ENCODE data around the gene PPP6R3. TPM values are rescaled to one million over a fixed set of nuclear protein-coding genes. Genes with fewer than 3 reads are reported as not detected.

The PPP6R3 gene
- polyA plus RNA-seq, 4 donors: 30.5 to 68.7 (median 39.1) TPM

GRCh38 chr11:68650801-68651200 lies 190.2 kb downstream of the PPP6R3 start:
- Histone ChIP-seq H3K27me3 (ENCODE audit: control insufficient read depth in 3 of 3, insufficient read depth in 3 of 3, low read length in 3 of 3) (peaks cover 0 to 7% (median 5%) of the 10 kb centered on the region in 3 donors), H3K27ac (ENCODE audit: low read depth in 1 of 3, low read length in 2 of 3) (no peak overlapping the region), H3K9me3 (ENCODE audit: control insufficient read depth in 2 of 2, insufficient read depth in 1 of 2, low read depth in 1 of 2, low read length in 1 of 2) (peaks cover 2 to 31% of the 10 kb centered on the region in 2 donors), H3K36me3 (ENCODE audit: control insufficient read depth in 3 of 3, insufficient read depth in 2 of 3, low read depth in 1 of 3, low read length in 3 of 3) (no peaks in the 10 kb centered on the region), H3K4me1 (ENCODE audit: control insufficient read depth in 3 of 3, insufficient read depth in 2 of 3, low read depth in 1 of 3, low read length in 2 of 3) (no peaks in the 10 kb centered on the region), H3K4me3 (ENCODE audit: low read depth in 1 of 3, low read length in 3 of 3) (no peak overlapping the region)
- FAIRE-seq (no peak), DNase-seq (no peak)
- WGBS, 3 donors: 84 to 89% (median 85%) methylated on average over 14 of the region's 14 CpGs

- no peaks in the 10 kb centered on the region for H3K36me3 ChIP-seq (ENCODE audit: control insufficient read depth in 3 of 3, insufficient read depth in 2 of 3, low read depth in 1 of 3, low read length in 3 of 3)
- peaks cover 0 to 7% (median 5%) of the 10 kb centered on the region in 3 donors for H3K27me3 ChIP-seq (ENCODE audit: control insufficient read depth in 3 of 3, insufficient read depth in 3 of 3, low read length in 3 of 3)
- no peak for DNase-seq
- no peak overlapping the region for H3K27ac ChIP-seq (ENCODE audit: low read depth in 1 of 3, low read length in 2 of 3)
- H3K9me3 ChIP-seq (ENCODE audit: control insufficient read depth in 2 of 2, insufficient read depth in 1 of 2, low read depth in 1 of 2, low read length in 1 of 2): peaks cover 2 to 31% of the 10 kb centered on the region in 2 donors
- WGBS, 3 donors: 59 to 61% (median 60%) methylated on average over 22 of the region's 22 CpGs
- H3K4me3 ChIP-seq (ENCODE audit: low read depth in 1 of 3, low read length in 3 of 3): no peak overlapping the region
- no peaks in the 10 kb centered on the region for H3K4me1 ChIP-seq (ENCODE audit: control insufficient read depth in 3 of 3, insufficient read depth in 2 of 3, low read depth in 1 of 3, low read length in 2 of 3)
- FAIRE-seq: no peak
Measured at GRCh38 chr11:68651208-68651984, 190.8 kb downstream of the PPP6R3 start.

GRCh38 chr11:68651985-68652682 lies 191.6 kb downstream of the PPP6R3 start:
- H3K27ac ChIP-seq (ENCODE audit: low read depth in 1 of 3, low read length in 2 of 3): no peak overlapping the region
- H3K27me3 ChIP-seq (ENCODE audit: control insufficient read depth in 3 of 3, insufficient read depth in 3 of 3, low read length in 3 of 3): peaks cover 0 to 7% (median 3%) of the 10 kb centered on the region in 3 donors
- no peak for FAIRE-seq
- H3K4me3 ChIP-seq (ENCODE audit: low read depth in 1 of 3, low read length in 3 of 3): no peak overlapping the region
- peaks cover under 1 to 29% of the 10 kb centered on the region in 2 donors for H3K9me3 ChIP-seq (ENCODE audit: control insufficient read depth in 2 of 2, insufficient read depth in 1 of 2, low read depth in 1 of 2, low read length in 1 of 2)
- H3K36me3 ChIP-seq (ENCODE audit: control insufficient read depth in 3 of 3, insufficient read depth in 2 of 3, low read depth in 1 of 3, low read length in 3 of 3): no peaks in the 10 kb centered on the region
- H3K4me1 ChIP-seq (ENCODE audit: control insufficient read depth in 3 of 3, insufficient read depth in 2 of 3, low read depth in 1 of 3, low read length in 2 of 3): no peaks in the 10 kb centered on the region
- 54 to 65% (median 63%) methylated on average over 15 to 16 of the region's 16 CpGs for WGBS, 3 donors
- no peak for DNase-seq

GRCh38 chr11:68652683-68653156 lies 192.2 kb downstream of the PPP6R3 start:
- no peaks in the 10 kb centered on the region for H3K36me3 ChIP-seq (ENCODE audit: control insufficient read depth in 3 of 3, insufficient read depth in 2 of 3, low read depth in 1 of 3, low read length in 3 of 3)
- peaks cover 0 to 25% of the 10 kb centered on the region in 2 donors for H3K9me3 ChIP-seq (ENCODE audit: control insufficient read depth in 2 of 2, insufficient read depth in 1 of 2, low read depth in 1 of 2, low read length in 1 of 2)
- peaks cover 0 to 7% (median 3%) of the 10 kb centered on the region in 3 donors for H3K27me3 ChIP-seq (ENCODE audit: control insufficient read depth in 3 of 3, insufficient read depth in 3 of 3, low read length in 3 of 3)
- WGBS, 3 donors: 69 to 82% (median 73%) methylated on average over 11 to 12 of the region's 12 CpGs
- DNase-seq (no peak), FAIRE-seq (no peak)
- no peak overlapping the region for H3K4me3 ChIP-seq (ENCODE audit: low read depth in 1 of 3, low read length in 3 of 3)
- H3K27ac ChIP-seq (ENCODE audit: low read depth in 1 of 3, low read length in 2 of 3): no peak overlapping the region
- H3K4me1 ChIP-seq (ENCODE audit: control insufficient read depth in 3 of 3, insufficient read depth in 2 of 3, low read depth in 1 of 3, low read length in 2 of 3): no peaks in the 10 kb centered on the region

- no peaks in the 10 kb centered on the region for H3K4me1 ChIP-seq (ENCODE audit: control insufficient read depth in 3 of 3, insufficient read depth in 2 of 3, low read depth in 1 of 3, low read length in 2 of 3)
- H3K36me3 ChIP-seq (ENCODE audit: control insufficient read depth in 3 of 3, insufficient read depth in 2 of 3, low read depth in 1 of 3, low read length in 3 of 3): no peaks in the 10 kb centered on the region
- no peak overlapping the region for H3K4me3 ChIP-seq (ENCODE audit: low read depth in 1 of 3, low read length in 3 of 3)
- H3K27ac ChIP-seq (ENCODE audit: low read depth in 1 of 3, low read length in 2 of 3): no peak overlapping the region
- H3K27me3 ChIP-seq (ENCODE audit: control insufficient read depth in 3 of 3, insufficient read depth in 3 of 3, low read length in 3 of 3): peaks cover 0 to 7% (median 3%) of the 10 kb centered on the region in 3 donors
- no peak for DNase-seq
- peaks cover 0 to 23% of the 10 kb centered on the region in 2 donors for H3K9me3 ChIP-seq (ENCODE audit: control insufficient read depth in 2 of 2, insufficient read depth in 1 of 2, low read depth in 1 of 2, low read length in 1 of 2)
- 75 to 84% (median 79%) methylated on average over 24 of the region's 24 CpGs for WGBS, 3 donors
- no peak for FAIRE-seq
Measured at GRCh38 chr11:68653486-68654430, 193.2 kb downstream of the PPP6R3 start.

- DNase-seq (no peak), FAIRE-seq (no peak)
- Histone ChIP-seq H3K27me3 (ENCODE audit: control insufficient read depth in 3 of 3, insufficient read depth in 3 of 3, low read length in 3 of 3) (peaks cover 0 to 3% (median 3%) of the 10 kb centered on the region in 3 donors), H3K4me3 (ENCODE audit: low read depth in 1 of 3, low read length in 3 of 3) (no peak overlapping the region), H3K36me3 (ENCODE audit: control insufficient read depth in 3 of 3, insufficient read depth in 2 of 3, low read depth in 1 of 3, low read length in 3 of 3) (no peaks in the 10 kb centered on the region), H3K4me1 (ENCODE audit: control insufficient read depth in 3 of 3, insufficient read depth in 2 of 3, low read depth in 1 of 3, low read length in 2 of 3) (no peaks in the 10 kb centered on the region), H3K27ac (ENCODE audit: low read depth in 1 of 3, low read length in 2 of 3) (no peak overlapping the region), H3K9me3 (ENCODE audit: control insufficient read depth in 2 of 2, insufficient read depth in 1 of 2, low read depth in 1 of 2, low read length in 1 of 2) (peaks cover 0 to 23% of the 10 kb centered on the region in 2 donors)
- 89 to 92% (median 89%) methylated on average over 8 of the region's 8 CpGs for WGBS, 3 donors
Measured at GRCh38 chr11:68654978-68655377, 194.4 kb downstream of the PPP6R3 start.

- FAIRE-seq (no peak), DNase-seq (no peak)
- no peak overlapping the region for H3K27ac ChIP-seq (ENCODE audit: low read depth in 1 of 3, low read length in 2 of 3)
- 67 to 77% (median 68%) methylated on average over 7 of the region's 7 CpGs for WGBS, 3 donors
- no peaks in the 10 kb centered on the region for H3K27me3 ChIP-seq (ENCODE audit: control insufficient read depth in 3 of 3, insufficient read depth in 3 of 3, low read length in 3 of 3)
- no peaks in the 10 kb centered on the region for H3K36me3 ChIP-seq (ENCODE audit: control insufficient read depth in 3 of 3, insufficient read depth in 2 of 3, low read depth in 1 of 3, low read length in 3 of 3)
- H3K4me3 ChIP-seq (ENCODE audit: low read depth in 1 of 3, low read length in 3 of 3): no peak overlapping the region
- H3K4me1 ChIP-seq (ENCODE audit: control insufficient read depth in 3 of 3, insufficient read depth in 2 of 3, low read depth in 1 of 3, low read length in 2 of 3): no peaks in the 10 kb centered on the region
- peaks cover 0 to 23% of the 10 kb centered on the region in 2 donors for H3K9me3 ChIP-seq (ENCODE audit: control insufficient read depth in 2 of 2, insufficient read depth in 1 of 2, low read depth in 1 of 2, low read length in 1 of 2)
Measured at GRCh38 chr11:68655406-68655805, 194.9 kb downstream of the PPP6R3 start.

GRCh38 chr11:68655806-68656205 lies 195.3 kb downstream of the PPP6R3 start:
- H3K4me3 ChIP-seq (ENCODE audit: low read depth in 1 of 3, low read length in 3 of 3): no peak overlapping the region
- H3K9me3 ChIP-seq (ENCODE audit: control insufficient read depth in 2 of 2, insufficient read depth in 1 of 2, low read depth in 1 of 2, low read length in 1 of 2): peaks cover 0 to 23% of the 10 kb centered on the region in 2 donors
- no peak for DNase-seq
- no peaks in the 10 kb centered on the region for H3K36me3 ChIP-seq (ENCODE audit: control insufficient read depth in 3 of 3, insufficient read depth in 2 of 3, low read depth in 1 of 3, low read length in 3 of 3)
- no peak for FAIRE-seq
- H3K27me3 ChIP-seq (ENCODE audit: control insufficient read depth in 3 of 3, insufficient read depth in 3 of 3, low read length in 3 of 3): no peaks in the 10 kb centered on the region
- H3K27ac ChIP-seq (ENCODE audit: low read depth in 1 of 3, low read length in 2 of 3): no peak overlapping the region
- no peaks in the 10 kb centered on the region for H3K4me1 ChIP-seq (ENCODE audit: control insufficient read depth in 3 of 3, insufficient read depth in 2 of 3, low read depth in 1 of 3, low read length in 2 of 3)
- 85 to 88% (median 88%) methylated on average over 8 of the region's 8 CpGs for WGBS, 3 donors
